CD4-positive, alpha-beta T cell (primary cell): ENCODE results near the gene COQ8B. TPM values are rescaled to one million over a fixed set of nuclear protein-coding genes. Genes with fewer than 3 reads are reported as not detected.

Experiments
- ATAC-seq: fragments of 200-7000 bp; cut with Tn5 transposase; one replicate; pipeline ENCODE4 v1.10.0; 2022; ENCODE audit warnings: mild to moderate bottlenecking; ENCODE audit not compliant: poor library complexity
- CTCF ChIA-PET: fragments of 350-600 bp; sonication (Branson Sonifier 250); formaldehyde crosslinking; loops from one replicate; lab custom pipeline; 2021; ENCODE audit warnings: antibody characterized with exemption, inconsistent platforms; lab: Charles Lee
- POLR2A ChIA-PET: fragments of 350-600 bp; sonication (Branson Sonifier 250); formaldehyde crosslinking; loops from one replicate; lab custom pipeline; 2021; ENCODE audit warnings: antibody characterized with exemption, inconsistent platforms; lab: Charles Lee
- DNase-seq, 14 experiments: peaks; one replicate each; pipeline ENCODE4 v3.0.0-alpha.2; 2013 to 2020; ENCODE audit warnings: mixed read lengths in 2 of 14
- H3K27ac ChIP-seq, 2 donors: one replicate each; pipeline versions ENCODE4 v1.5.1 to v1.7.0; 2013; ENCODE audit warnings: low read length in 2 of 2, low read depth in 1 of 2, mild to moderate bottlenecking in 1 of 2
- H3K27me3 ChIP-seq, 2 experiments: 1 replicate in 1 of 2; 2 replicates in 1 of 2; pipeline versions ENCODE4 v1.6.1 to v1.7.0; 2013; ENCODE audit warnings: low read length in 2 of 2, control low read depth in 1 of 2, mild to moderate bottlenecking in 1 of 2, moderate library complexity in 1 of 2; ENCODE audit not compliant: insufficient read depth in 2 of 2, control insufficient read depth in 1 of 2
- H3K36me3 ChIP-seq: one replicate; pipeline ENCODE4 v1.6.1; 2013; ENCODE audit warnings: low read length, control low read depth; ENCODE audit not compliant: insufficient read depth
- H3K4me1 ChIP-seq: one replicate; pipeline ENCODE4 v1.6.1; 2013; ENCODE audit warnings: low read length, control low read depth; ENCODE audit not compliant: insufficient read depth
- H3K4me3 ChIP-seq: one replicate; pipeline ENCODE4 v1.5.1; 2013; ENCODE audit warnings: mild to moderate bottlenecking, low read length, moderate library complexity
- H3K9me3 ChIP-seq, 2 experiments: 1 replicate in 1 of 2; 2 replicates in 1 of 2; pipeline versions ENCODE4 v1.6.1 to v1.7.0; 2013; ENCODE audit warnings: low read length in 2 of 2, mild to moderate bottlenecking in 2 of 2, control low read depth in 1 of 2, moderate library complexity in 1 of 2; ENCODE audit not compliant: control insufficient read depth in 1 of 2, insufficient read depth in 1 of 2
- H3K27ac Mint-ChIP-seq: one replicate; pipeline ENCODE4 v1.8.0; 2020; ENCODE audit warnings: mixed read lengths
- H3K27me3 Mint-ChIP-seq: one replicate; pipeline ENCODE4 v1.8.0; 2021; ENCODE audit warnings: mixed read lengths
- H3K36me3 Mint-ChIP-seq: one replicate; pipeline ENCODE4 v1.8.0; 2021; ENCODE audit warnings: low read depth, mixed read lengths
- H3K4me1 Mint-ChIP-seq: one replicate; pipeline ENCODE4 v1.8.0; 2021; ENCODE audit warnings: low read depth, mixed read lengths
- H3K4me3 Mint-ChIP-seq: one replicate; pipeline ENCODE4 v1.8.0; 2020; ENCODE audit warnings: mild to moderate bottlenecking, mixed read lengths
- H3K9me3 Mint-ChIP-seq: one replicate; pipeline ENCODE4 v1.8.0; 2020; ENCODE audit warnings: mixed read lengths
- CTCF ChIP-seq: fragments of 200-600 bp; IDR thresholded peaks from one replicate; pipeline ENCODE4 v1.8.0; 2022; ENCODE audit warnings: antibody characterized with exemption, mild to moderate bottlenecking
- intact Hi-C, 2 experiments: fragments of 100-400 bp; cut with DNase I in 1 of 2; cut with micrococcal nuclease in 1 of 2; formaldehyde crosslinking; loops; one replicate each; pipeline versions ENCODE4 v1.15.1 to v1.9.0; 2023 to 2025; cut with DNase I, micrococcal nuclease
- total RNA-seq, 174 experiments: library from RNA in 2 of 174; stranded (reverse) in 2 of 174; gene quantifications; one replicate each; pipeline ENCODE4 v1.2.3 and lab custom pipeline; 2021 to 2026

The COQ8B gene
- total RNA-seq, 2 experiments from 2014 or later = 16.4 to 18.3 TPM

DNA sequence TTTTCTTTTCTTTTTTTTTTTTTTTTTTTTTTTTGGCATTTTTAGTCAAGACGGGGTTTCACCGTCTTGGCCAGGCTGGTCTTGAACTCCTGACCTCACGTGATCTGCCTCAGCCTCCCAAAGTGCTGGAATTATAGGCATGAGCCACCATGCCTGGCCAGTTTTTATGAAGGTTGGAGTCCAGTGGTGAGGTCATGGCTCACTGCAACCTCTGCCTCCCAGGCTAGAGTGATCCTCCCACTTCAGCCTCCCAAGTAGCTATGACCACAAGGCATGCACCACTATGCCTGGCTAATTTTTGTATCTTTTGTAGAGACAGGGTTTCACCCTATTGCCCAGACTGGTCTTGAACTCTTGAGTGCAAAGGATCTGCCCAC is 38.5 kb upstream of the COQ8B start:
- Mint-ChIP-seq H3K9me3 (no peaks in the 10 kb centered on the region), H3K27me3 (no peaks in the 10 kb centered on the region), H3K4me3 (peak overlapping the region; percentile 79), H3K4me1 (peaks cover 59% of the 10 kb centered on the region), H3K36me3 (peaks cover 77% of the 10 kb centered on the region), H3K27ac (peak overlapping the region; percentile 86)
- Histone ChIP-seq H3K9me3 (no peaks in the 10 kb centered on the region), H3K4me3 (peak overlapping the region; percentile 41), H3K27ac (no peak overlapping the region), H3K4me1 (peaks cover 68% of the 10 kb centered on the region), H3K27me3 (no peaks in the 10 kb centered on the region), H3K36me3 (peaks cover 51% of the 10 kb centered on the region)
- ChIA-PET CTCF (interaction anchor here (1.7 to 2.9 kb wide), 3 partner anchors 39 to 51 kb away, joined by 4 to 11 read pairs (median 7); partner anchors contain the start of genes COQ8B, EGLN2 and ITPKC), POLR2A (interaction anchor here (2.0 to 4.5 kb wide), 2 partner anchors 23 to 43 kb away, joined by 22 read pairs; partner anchors contain the start of genes EGLN2 and RAB4B)
- DNase-seq (no peak), ATAC-seq (no peak)
- intact Hi-C loops = loop anchor here in 1 of 2 experiments (10.0 kb wide), 1 partner anchor 290 kb away; the partner anchor contains the start of genes BLVRB and SPTBN4
- no peak for TF ChIP-seq CTCF

GRCh38 chr19:40754611-40755247 is 38.0 kb upstream of the COQ8B start:
- Histone ChIP-seq H3K27ac (peak overlapping the region in 1 of 2 donors; percentile 45), H3K9me3 (no peaks in the 10 kb centered on the region), H3K4me1 (peaks cover 73% of the 10 kb centered on the region), H3K36me3 (peaks cover 46% of the 10 kb centered on the region), H3K4me3 (peak overlapping the region; percentile 41), H3K27me3 (no peaks in the 10 kb centered on the region)
- H3K9me3 Mint-ChIP-seq = no peaks in the 10 kb centered on the region
- CTCF ChIA-PET = interaction anchor here (0.6 to 2.9 kb wide), 4 partner anchors 38 to 887 kb away, joined by 3 to 11 read pairs (median 6); partner anchors contain the start of genes COQ8B, EGLN2 and ITPKC
- H3K36me3 Mint-ChIP-seq = peaks cover 74% of the 10 kb centered on the region
- no peaks in the 10 kb centered on the region for H3K27me3 Mint-ChIP-seq
- intact Hi-C loops = loop anchor here in 1 of 2 experiments (10.0 kb wide), 1 partner anchor 290 kb away; the partner anchor contains the start of genes BLVRB and SPTBN4
- POLR2A ChIA-PET = interaction anchor here (2.0 to 4.5 kb wide), 2 partner anchors 23 to 43 kb away, joined by 22 read pairs; partner anchors contain the start of genes EGLN2 and RAB4B
- ATAC-seq (no peak), DNase-seq (peak in 5 of 14 experiments; percentile 15 to 52 (median 41))
- peak overlapping the region; percentile 86 for H3K27ac Mint-ChIP-seq
- H3K4me1 Mint-ChIP-seq = peaks cover 62% of the 10 kb centered on the region
- H3K4me3 Mint-ChIP-seq = peak overlapping the region; percentile 79
- TF ChIP-seq CTCF = no peak

- no peaks in the 10 kb centered on the region for H3K27me3 Mint-ChIP-seq
- ChIA-PET POLR2A (interaction anchor here (1.0 to 2.9 kb wide), 6 partner anchors 25 to 54 kb away, joined by 4 to 82 read pairs (median 14); partner anchors contain the start of genes COQ8B, EGLN2, ITPKC and RAB4B), CTCF (interaction anchor here (0.7 to 2.0 kb wide), 7 partner anchors 25 to 218 kb away, joined by 3 to 6 read pairs (median 4); partner anchors contain the start of genes COQ8B, EGLN2, ITPKC and RAB4B)
- Histone ChIP-seq H3K27ac (no peak overlapping the region), H3K27me3 (no peaks in the 10 kb centered on the region), H3K4me1 (peaks cover 76% of the 10 kb centered on the region), H3K9me3 (no peaks in the 10 kb centered on the region), H3K36me3 (peaks cover 23% of the 10 kb centered on the region), H3K4me3 (peak overlapping the region; percentile 93)
- ATAC-seq = no peak
- H3K4me1 Mint-ChIP-seq = peaks cover 64% of the 10 kb centered on the region
- H3K27ac Mint-ChIP-seq = peak overlapping the region; percentile 99
- intact Hi-C loops = loop anchor here in 1 of 2 experiments (10.0 kb wide), 1 partner anchor 288 kb away; the partner anchor contains the start of genes BLVRB and SPTBN4
- H3K4me3 Mint-ChIP-seq = peak overlapping the region; percentile 99
- H3K36me3 Mint-ChIP-seq = peaks cover 59% of the 10 kb centered on the region
- no peak for DNase-seq
- TF ChIP-seq CTCF = no peak
- H3K9me3 Mint-ChIP-seq = no peaks in the 10 kb centered on the region
Observed at GRCh38 chr19:40752257-40752781, 35.6 kb upstream of the COQ8B start.
